ENCODE data around the gene CYSLTR1.
"Not testable (repeated sequence)": the region's sequence is repeated elsewhere in the genome, so short reads cannot be mapped to it uniquely, and the experiment has no call there.

Gene CYSLTR1

DNA sequence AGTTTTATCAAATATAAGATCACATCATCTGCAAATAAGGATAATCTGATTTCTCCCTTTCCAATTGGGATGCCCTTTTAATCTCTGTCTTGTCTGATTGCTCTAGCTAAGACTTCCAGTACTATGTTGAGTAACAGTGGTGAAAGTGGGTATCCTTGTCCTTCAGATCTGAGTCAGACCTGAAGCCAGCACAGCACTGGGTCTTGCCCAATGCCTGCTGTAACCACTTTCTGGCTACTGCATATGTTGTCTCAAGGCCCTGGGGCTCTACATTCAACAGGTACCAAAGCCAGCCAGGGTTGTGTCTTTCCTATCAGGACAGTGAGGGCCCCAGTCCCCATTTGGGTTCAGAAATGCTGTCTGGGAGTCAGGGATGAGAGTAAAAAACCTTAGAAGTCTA is 90.3 kb downstream of the CYSLTR1 start:
- Histone ChIP-seq H3K9me3 (ENCODE audit: control insufficient read depth in 1 of 2, low read length in 2 of 2) (no peaks in the 10 kb centered on the region), H3K4me1 (ENCODE audit: control insufficient read depth in 1 of 2, insufficient read depth in 2 of 2, low read length in 2 of 2) (no peaks in the 10 kb centered on the region), H3K27me3 (ENCODE audit: control insufficient read depth in 1 of 2, insufficient read depth in 2 of 2, low read length in 2 of 2) (no peaks in the 10 kb centered on the region), H3K4me3 (ENCODE audit: low read depth in 1 of 2, low read length in 2 of 2) (no peak overlapping the region), H3K36me3 (ENCODE audit: control insufficient read depth in 1 of 2, insufficient read depth in 2 of 2, low read length in 2 of 2) (no peaks in the 10 kb centered on the region), H3K27ac (ENCODE audit: low read depth, low read length) (no peak overlapping the region), H3K9ac (ENCODE audit: low read depth in 1 of 2, low read length in 2 of 2) (no peak overlapping the region)

- H3K36me3 ChIP-seq (ENCODE audit: control insufficient read depth in 1 of 2, insufficient read depth in 2 of 2, low read length in 2 of 2); H3K4me1 ChIP-seq (ENCODE audit: control insufficient read depth in 1 of 2, insufficient read depth in 2 of 2, low read length in 2 of 2); H3K4me3 ChIP-seq (ENCODE audit: low read depth in 1 of 2, low read length in 2 of 2); H3K27me3 ChIP-seq (ENCODE audit: control insufficient read depth in 1 of 2, insufficient read depth in 2 of 2, low read length in 2 of 2); H3K27ac ChIP-seq (ENCODE audit: low read depth, low read length); H3K9ac ChIP-seq (ENCODE audit: low read depth in 1 of 2, low read length in 2 of 2); H3K9me3 ChIP-seq (ENCODE audit: control insufficient read depth in 1 of 2, low read length in 2 of 2): not testable (repeated sequence)
Measured at GRCh38 chrX:78226047-78226446, 101.4 kb downstream of the CYSLTR1 start.
